K562 (cell line): Measurements from ENCODE around the gene RARG. TPM values are rescaled to one million over a fixed set of nuclear protein-coding genes. Genes with fewer than 3 reads are reported as not detected.

ENCODE experiments used
- ATF7 ChIP-seq: fragments of 450-650 bp; IDR thresholded peaks from 2 replicates; pipeline ENCODE4 v1.7.1; 2014; ENCODE audit warnings: mild to moderate bottlenecking, moderate library complexity
- CBFB ChIP-seq: sonication (generic); formaldehyde crosslinking; IDR thresholded peaks from 2 replicates; pipeline ENCODE4 v1.4.0; 2020; ENCODE audit warnings: mild to moderate bottlenecking, missing genetic modification reagents
- CEBPG ChIP-seq, 3 experiments: fragments of 200-800 bp in 1 of 3; sonication (Bioruptor generic) in 1 of 3; sonication (generic) in 1 of 3; formaldehyde crosslinking in 1 of 3; IDR thresholded peaks in 2 of 3; conservative IDR thresholded peaks in 1 of 3; 2 replicates each; pipeline versions ENCODE4 v1.6.1 to v1.8.0; 2016 to 2022; ENCODE audit warnings: missing compliant biosample characterization in 2 of 3, missing genetic modification characterization in 2 of 3, mild to moderate bottlenecking in 1 of 3, missing genetic modification reagents in 1 of 3
- CREM ChIP-seq: IDR thresholded peaks from 2 replicates; pipeline ENCODE4 v1.6.1; 2014; ENCODE audit warnings: antibody characterized with exemption, low read depth
- CTBP1 ChIP-seq: fragments of 450-650 bp; IDR thresholded peaks from 2 replicates; pipeline ENCODE4 v1.6.1; 2016; ENCODE audit warnings: borderline replicate concordance
- EP300 ChIP-seq: IDR thresholded peaks from 2 replicates; pipeline ENCODE4 v1.6.1; 2012; ENCODE audit warnings: low read length, improper control_type of control experiment
- HDAC1 ChIP-seq, 2 experiments: fragments of 450-650 bp; IDR thresholded peaks; 2 replicates each; pipeline ENCODE4 v1.6.1; 2016 to 2017; ENCODE audit warnings: inconsistent platforms in 1 of 2, mild to moderate bottlenecking in 1 of 2, moderate library complexity in 1 of 2
- KDM1A ChIP-seq, 2 experiments: fragments of 450-650 bp; IDR thresholded peaks; 2 replicates each; pipeline ENCODE4 v1.6.1; 2016; ENCODE audit warnings: mild to moderate bottlenecking in 2 of 2
- NFE2L1 ChIP-seq: fragments of 450-650 bp; IDR thresholded peaks from 2 replicates; pipeline ENCODE4 v1.6.1; 2016; ENCODE audit warnings: missing genetic modification characterization, low read depth, mild to moderate bottlenecking, missing compliant biosample characterization, moderate library complexity, borderline replicate concordance
- NRF1 ChIP-seq, 2 experiments: fragments of 450-650 bp; IDR thresholded peaks in 1 of 2; conservative IDR thresholded peaks in 1 of 2; 2 replicates each; pipeline ENCODE4 v1.6.1; 2014; ENCODE audit warnings: mild to moderate bottlenecking in 2 of 2
- RB1 ChIP-seq: fragments of 450-650 bp; IDR thresholded peaks from 2 replicates; pipeline ENCODE4 v1.6.1; 2017; ENCODE audit warnings: low read depth, mild to moderate bottlenecking
- RBM15 ChIP-seq: fragments of 200-400 bp; formaldehyde crosslinking; IDR thresholded peaks from 2 replicates; pipeline ENCODE4 v1.6.1; 2018; ENCODE audit warnings: mild to moderate bottlenecking, low read length, moderate library complexity; ENCODE audit not compliant: insufficient read depth
- SIRT6 ChIP-seq: IDR thresholded peaks from one replicate; pipeline ENCODE4 v1.6.1; 2012; ENCODE audit warnings: low read depth, mild to moderate bottlenecking, control low read depth, inconsistent platforms, low read length, moderate library complexity
- STAG1 ChIP-seq: sonication (generic); formaldehyde crosslinking; IDR thresholded peaks from 2 replicates; pipeline ENCODE4 v1.5.0; 2020; ENCODE audit warnings: missing genetic modification reagents, borderline replicate concordance
- TCF7L2 ChIP-seq: fragments of 150-350 bp; IDR thresholded peaks from 2 replicates; pipeline ENCODE4 v1.6.1; 2016; ENCODE audit warnings: low read depth, mild to moderate bottlenecking, low read length, moderate library complexity
- ZBTB7A ChIP-seq: IDR thresholded peaks from 2 replicates; pipeline ENCODE4 v1.6.1; 2011; ENCODE audit warnings: low read depth, mild to moderate bottlenecking, low read length, moderate library complexity, borderline replicate concordance; ENCODE audit not compliant: control insufficient read depth
- ZNF143 ChIP-seq: sonication (generic); formaldehyde crosslinking; IDR thresholded peaks from 2 replicates; pipeline ENCODE4 v1.9.0; 2022; ENCODE audit warnings: mild to moderate bottlenecking, missing genetic modification reagents
- ZNF197 ChIP-seq: fragments of 200-800 bp; sonication (Bioruptor generic); IDR thresholded peaks from 2 replicates; pipeline ENCODE4 v1.6.1; 2016; ENCODE audit warnings: low read depth, missing genetic modification characterization, missing compliant biosample characterization
- ZNF24 ChIP-seq: fragments of 450-650 bp; IDR thresholded peaks from 2 replicates; pipeline ENCODE4 v1.6.1; 2016
- ZNF274 ChIP-seq: IDR thresholded peaks from 2 replicates; pipeline ENCODE4 v1.6.1; 2011; ENCODE audit warnings: low read depth, mild to moderate bottlenecking, low read length, moderate library complexity, borderline replicate concordance
- ZNF324 ChIP-seq: fragments of 250-450 bp; sonication (Bioruptor Pico); IDR thresholded peaks from 2 replicates; pipeline ENCODE4 v1.4.0; 2020; ENCODE audit warnings: mild to moderate bottlenecking
- ZNF79 ChIP-seq: fragments of 250-450 bp; sonication (Bioruptor Pico); IDR thresholded peaks from 2 replicates; pipeline ENCODE4 v1.4.0; 2020; ENCODE audit warnings: low read depth, mild to moderate bottlenecking, moderate library complexity
- polyA plus RNA-seq, 8 experiments: library from polyadenylated mRNA; depleted of rRNA in 4 of 8; stranded (reverse) in 5 of 8; unstranded in 3 of 8; fragments of >200 nt; fragmentation: Nextera tagmentation in 2 of 8; fragmentation: Illumina TruSeq in 1 of 8; extraction: Ambion mirVana in 2 of 8; extraction: Trizol in 1 of 8; gene quantifications; 2 replicates each; pipeline versions ENCODE4 v1.2.1 to v1.2.3, GENCODE V29; 2011 to 2014; ENCODE audit warnings: inconsistent platforms in 1 of 8, missing spikeins in 1 of 8
- total RNA-seq, 7 experiments: library from RNA; depleted of rRNA in 6 of 7; stranded (reverse); fragments of >200 nt in 6 of 7; fragmentation: Illumina TruSeq in 2 of 7; extraction: Trizol in 2 of 7; gene quantifications; 2 replicates each; pipeline versions ENCODE4 v1.2.1 to v1.2.3, GENCODE V29; 2011 to 2021; ENCODE audit warnings: low replicate concordance in 1 of 7
- TF ChIP-seq, protein P1 (sequence below): fragments of 450-650 bp; IDR thresholded peaks from 2 replicates; pipeline ENCODE4 v1.6.1; 2014; ENCODE audit warnings: low read depth, mild to moderate bottlenecking, moderate library complexity, borderline replicate concordance
- TF ChIP-seq, protein P2 (sequence below): sonication (generic); formaldehyde crosslinking; IDR thresholded peaks from 2 replicates; pipeline ENCODE4 v1.8.0; 2023; ENCODE audit warnings: mild to moderate bottlenecking, missing genetic modification reagents
- TF ChIP-seq, protein P3 (sequence below), 2 experiments: fragments of 450-650 bp in 1 of 2; sonication (generic) in 1 of 2; formaldehyde crosslinking in 1 of 2; IDR thresholded peaks in 1 of 2; conservative IDR thresholded peaks in 1 of 2; 2 replicates each; pipeline versions ENCODE4 v1.6.1 to v1.8.1; 2016 to 2023; ENCODE audit warnings: mild to moderate bottlenecking in 2 of 2, moderate library complexity in 2 of 2, inconsistent platforms in 1 of 2, missing genetic modification reagents in 1 of 2

RARG gene
- total and polyA plus RNA-seq, 9 of the 15 experiments (the other 6 are each of a cell fraction or from before 2014, with no cell fraction given): 0.18 to 7.6 (median 3.8) TPM

DNA sequence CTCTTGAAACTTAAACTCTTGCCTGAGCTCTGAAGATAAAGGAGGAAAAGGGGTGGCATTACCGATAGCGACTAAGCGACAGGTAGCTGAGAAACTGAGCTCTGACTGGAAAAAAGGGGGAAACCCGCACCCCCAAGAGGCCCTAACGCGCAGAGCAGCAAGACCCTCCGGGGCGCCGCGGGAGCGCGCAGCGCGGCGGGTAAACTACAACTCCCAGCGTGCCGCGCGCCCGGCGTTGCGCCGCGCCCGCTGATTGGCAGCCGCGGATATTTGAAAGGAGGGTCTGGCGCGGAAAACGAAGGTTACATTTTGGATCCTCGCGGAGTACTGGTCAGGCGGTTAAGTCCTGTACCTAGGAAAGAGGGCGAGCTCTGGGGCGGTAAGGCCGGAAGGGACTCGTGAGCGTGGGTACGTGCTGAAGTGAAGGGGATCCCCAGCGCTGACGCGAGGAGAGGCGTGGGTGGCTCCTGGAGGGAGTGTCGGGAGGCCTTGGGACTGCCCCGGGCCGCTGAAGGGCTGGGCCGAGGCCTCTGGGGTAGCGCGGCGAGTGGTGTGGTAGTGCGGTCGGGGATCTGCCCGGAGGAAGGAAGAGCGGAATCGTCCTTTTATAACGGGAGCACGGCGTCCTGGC lies 36.1 kb upstream of the RARG start, which contains the start of gene ESPL1 (continued):
- TF ChIP-seq, protein P1, sequence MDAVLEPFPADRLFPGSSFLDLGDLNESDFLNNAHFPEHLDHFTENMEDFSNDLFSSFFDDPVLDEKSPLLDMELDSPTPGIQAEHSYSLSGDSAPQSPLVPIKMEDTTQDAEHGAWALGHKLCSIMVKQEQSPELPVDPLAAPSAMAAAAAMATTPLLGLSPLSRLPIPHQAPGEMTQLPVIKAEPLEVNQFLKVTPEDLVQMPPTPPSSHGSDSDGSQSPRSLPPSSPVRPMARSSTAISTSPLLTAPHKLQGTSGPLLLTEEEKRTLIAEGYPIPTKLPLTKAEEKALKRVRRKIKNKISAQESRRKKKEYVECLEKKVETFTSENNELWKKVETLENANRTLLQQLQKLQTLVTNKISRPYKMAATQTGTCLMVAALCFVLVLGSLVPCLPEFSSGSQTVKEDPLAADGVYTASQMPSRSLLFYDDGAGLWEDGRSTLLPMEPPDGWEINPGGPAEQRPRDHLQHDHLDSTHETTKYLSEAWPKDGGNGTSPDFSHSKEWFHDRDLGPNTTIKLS: peak; percentile 81
- no peak; the same call in 1 of the 2 replicates for TF ChIP-seq CEBPG (CRISPR knock-in tag; IDR thresholded peaks at IDR 0.05)
- TF ChIP-seq CEBPG (tag; conservative IDR thresholded peaks at IDR 0.05 in 1 of 2, IDR thresholded peaks at IDR 0.05 in 1 of 2): no peak
- peak; percentile 23; the same call in 1 of the 2 replicates for TF ChIP-seq ZNF24
- peak; percentile 97 for TF ChIP-seq ZNF143 (CRISPR knock-in tag)
- 0 out of 2 replicates have a peak, but pooled peaks have one; percentile 9 for TF ChIP-seq EP300
- TF ChIP-seq ATF7: peak; percentile 62; the same call in 1 of the 2 replicates
- TF ChIP-seq NFE2L1 (tag): no peak
- TF ChIP-seq ZNF79 (CRISPR knock-in tag): no peak
- TF ChIP-seq ZNF274: no peak; the same call in 1 of the 2 replicates
- TF ChIP-seq CREM: peak; percentile 90
- TF ChIP-seq RBM15: no peak
- TF ChIP-seq, protein P2, sequence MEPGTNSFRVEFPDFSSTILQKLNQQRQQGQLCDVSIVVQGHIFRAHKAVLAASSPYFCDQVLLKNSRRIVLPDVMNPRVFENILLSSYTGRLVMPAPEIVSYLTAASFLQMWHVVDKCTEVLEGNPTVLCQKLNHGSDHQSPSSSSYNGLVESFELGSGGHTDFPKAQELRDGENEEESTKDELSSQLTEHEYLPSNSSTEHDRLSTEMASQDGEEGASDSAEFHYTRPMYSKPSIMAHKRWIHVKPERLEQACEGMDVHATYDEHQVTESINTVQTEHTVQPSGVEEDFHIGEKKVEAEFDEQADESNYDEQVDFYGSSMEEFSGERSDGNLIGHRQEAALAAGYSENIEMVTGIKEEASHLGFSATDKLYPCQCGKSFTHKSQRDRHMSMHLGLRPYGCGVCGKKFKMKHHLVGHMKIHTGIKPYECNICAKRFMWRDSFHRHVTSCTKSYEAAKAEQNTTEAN: no peak
- TF ChIP-seq KDM1A (IDR thresholded peaks at IDR 0.05): no peak
- TF ChIP-seq SIRT6: no peak
- 0 out of 2 replicates have a peak, but pooled peaks have one; percentile 14 for TF ChIP-seq CBFB (CRISPR knock-in tag)
- TF ChIP-seq RB1: peak; percentile 79; the same call in 1 of the 2 replicates
- peak; percentile 99 for TF ChIP-seq ZBTB7A
- TF ChIP-seq TCF7L2: no peak
- TF ChIP-seq HDAC1 (IDR thresholded peaks at IDR 0.05): peak in 1 of 2 experiments; percentile 98; a peak in 3 of 4 replicates
- TF ChIP-seq STAG1 (CRISPR knock-in tag): no peak
- TF ChIP-seq, protein P3, sequence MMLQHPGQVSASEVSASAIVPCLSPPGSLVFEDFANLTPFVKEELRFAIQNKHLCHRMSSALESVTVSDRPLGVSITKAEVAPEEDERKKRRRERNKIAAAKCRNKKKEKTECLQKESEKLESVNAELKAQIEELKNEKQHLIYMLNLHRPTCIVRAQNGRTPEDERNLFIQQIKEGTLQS (IDR thresholded peaks at IDR 0.05): 0 out of 2 replicates have a peak, but pooled peaks have one; percentile 12
- TF ChIP-seq, protein P3 (CRISPR knock-in tag; conservative IDR thresholded peaks at IDR 0.05): 0 out of 2 replicates have a peak, but pooled peaks have one; percentile 44
- peak; percentile 31; the same call in 1 of the 2 replicates for TF ChIP-seq CTBP1
- TF ChIP-seq NRF1 (conservative IDR thresholded peaks at IDR 0.05 in 1 of 2, IDR thresholded peaks at IDR 0.05 in 1 of 2): peak; percentile 76 to 80
- peak; percentile 77; the same call in 1 of the 2 replicates for TF ChIP-seq ZNF197 (CRISPR knock-in tag)
- no peak for TF ChIP-seq ZNF324 (CRISPR knock-in tag)
